GM13976 (cell line): Measurements from ENCODE around the gene ADPRM.
"Not testable (repeated sequence)": the region's sequence is repeated elsewhere in the genome, so short reads cannot be mapped to it uniquely, and the experiment has no call there.

Experiments used
- DNase-seq: peaks from one replicate; pipeline ENCODE4 v3.0.0; 2012; ENCODE audit warnings: low spot score
- in situ Hi-C: fragments of 300-500 bp; cut with MboI; formaldehyde crosslinking; loops from one replicate; pipeline ENCODE4 v1.12.0; 2022; ENCODE audit warnings: low sequenced_read_pairs, mixed read lengths, inconsistent platforms; ENCODE audit not compliant: unreplicated experiment
- TF ChIP-seq, protein P1 (sequence below): IDR thresholded peaks from 2 replicates; pipeline ENCODE4 v1.5.1; 2012; ENCODE audit warnings: borderline replicate concordance, mild to moderate bottlenecking; ENCODE audit not compliant: insufficient read depth; ENCODE audit errors: extremely low read depth, missing control alignments, control extremely low read depth

The ADPRM gene

DNA sequence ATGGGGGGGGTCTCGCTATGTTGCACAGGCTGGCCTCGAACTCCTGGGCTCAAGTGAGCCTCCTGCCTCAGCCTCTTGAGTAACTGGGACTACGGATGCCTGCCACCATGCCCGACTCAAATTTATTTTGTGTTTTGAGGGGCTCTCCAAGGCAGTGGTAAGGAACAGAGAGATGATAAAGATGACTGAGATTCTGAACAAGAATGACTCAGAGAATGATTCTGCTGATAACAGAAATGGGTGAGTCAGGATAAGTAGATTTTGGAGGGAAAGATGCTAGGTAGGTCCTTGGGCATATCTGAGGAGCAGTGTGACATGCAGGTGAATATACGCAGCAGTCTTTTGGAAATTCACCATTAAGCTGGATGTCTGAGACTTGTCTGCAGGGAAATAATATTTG lies 29.8 kb downstream of the ADPRM start:
- DNase-seq, result no peak
- TF ChIP-seq, protein P1, sequence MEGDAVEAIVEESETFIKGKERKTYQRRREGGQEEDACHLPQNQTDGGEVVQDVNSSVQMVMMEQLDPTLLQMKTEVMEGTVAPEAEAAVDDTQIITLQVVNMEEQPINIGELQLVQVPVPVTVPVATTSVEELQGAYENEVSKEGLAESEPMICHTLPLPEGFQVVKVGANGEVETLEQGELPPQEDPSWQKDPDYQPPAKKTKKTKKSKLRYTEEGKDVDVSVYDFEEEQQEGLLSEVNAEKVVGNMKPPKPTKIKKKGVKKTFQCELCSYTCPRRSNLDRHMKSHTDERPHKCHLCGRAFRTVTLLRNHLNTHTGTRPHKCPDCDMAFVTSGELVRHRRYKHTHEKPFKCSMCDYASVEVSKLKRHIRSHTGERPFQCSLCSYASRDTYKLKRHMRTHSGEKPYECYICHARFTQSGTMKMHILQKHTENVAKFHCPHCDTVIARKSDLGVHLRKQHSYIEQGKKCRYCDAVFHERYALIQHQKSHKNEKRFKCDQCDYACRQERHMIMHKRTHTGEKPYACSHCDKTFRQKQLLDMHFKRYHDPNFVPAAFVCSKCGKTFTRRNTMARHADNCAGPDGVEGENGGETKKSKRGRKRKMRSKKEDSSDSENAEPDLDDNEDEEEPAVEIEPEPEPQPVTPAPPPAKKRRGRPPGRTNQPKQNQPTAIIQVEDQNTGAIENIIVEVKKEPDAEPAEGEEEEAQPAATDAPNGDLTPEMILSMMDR, result no peak
- in situ Hi-C loops, result no loop called here

DNA sequence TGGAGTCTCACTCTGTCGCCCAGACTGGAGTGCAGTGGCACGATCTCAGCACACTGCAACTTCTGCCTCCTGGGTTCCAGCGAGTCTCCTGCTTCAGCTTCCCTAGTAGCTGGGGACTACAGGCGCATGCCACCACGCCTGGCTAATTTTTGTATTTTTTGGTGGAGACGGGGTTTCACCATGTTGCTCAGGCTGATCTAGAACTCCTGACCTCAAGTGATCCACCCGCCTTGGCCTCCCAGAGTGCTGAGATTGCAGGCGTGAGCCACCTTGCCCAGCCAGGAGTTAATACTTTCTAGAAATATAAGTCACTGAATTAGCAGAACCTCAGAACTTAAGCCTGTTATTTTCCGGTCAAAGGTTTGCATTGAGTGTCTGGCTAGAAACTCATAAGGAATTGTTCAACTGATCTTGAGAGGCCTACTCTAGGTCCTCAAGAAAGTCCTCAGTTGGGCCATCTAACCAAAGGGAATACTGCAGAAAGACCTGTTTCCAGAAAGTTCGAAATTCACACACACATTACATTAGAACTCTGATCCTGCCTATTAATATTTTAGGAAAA lies 31.0 kb downstream of the ADPRM start:
- in situ Hi-C loops, result no loop called here
- TF ChIP-seq, protein P1, result no peak
- DNase-seq, result no peak

DNA sequence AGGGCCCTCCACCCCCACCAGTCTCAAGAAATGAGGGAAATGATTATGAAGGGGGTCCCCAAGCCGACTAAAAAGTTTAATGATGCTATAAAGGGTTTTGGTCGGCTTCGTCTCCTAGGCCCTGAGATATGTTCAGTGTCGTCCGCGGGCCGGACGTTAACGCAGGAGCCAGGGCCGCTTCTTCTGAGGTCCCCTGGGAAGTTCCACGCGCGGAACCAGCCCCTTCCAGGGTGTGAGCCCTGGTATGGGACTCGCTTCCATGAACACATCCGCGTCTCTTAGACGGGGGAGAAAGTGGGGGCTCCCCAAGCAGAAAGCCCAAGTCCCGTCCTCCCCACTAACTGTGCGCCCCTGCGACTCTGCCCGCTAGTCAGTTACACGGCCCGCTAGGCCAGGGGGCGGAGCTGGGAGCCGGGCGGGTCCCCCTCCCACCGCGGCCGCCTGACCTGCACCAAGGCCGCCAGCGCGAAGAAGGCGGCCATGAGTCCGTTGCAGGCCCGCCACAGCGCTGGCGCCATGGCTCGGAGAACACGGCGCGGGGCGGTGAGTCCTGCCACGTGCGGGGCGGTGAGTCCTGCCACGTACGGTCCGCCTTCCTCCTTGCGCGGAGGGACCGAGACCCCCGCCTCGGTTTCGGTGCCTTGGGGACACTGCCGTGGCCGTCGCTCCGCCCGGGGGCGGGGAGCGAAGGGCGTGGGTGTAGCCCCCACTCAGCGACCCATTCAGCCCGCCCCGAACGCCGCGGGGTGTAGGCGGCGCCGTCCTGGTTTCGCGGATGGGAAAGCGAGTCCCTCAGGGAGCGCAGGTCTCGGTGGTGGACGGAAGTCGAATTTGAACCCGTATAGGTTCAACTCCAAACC lies 32.2 kb downstream of the ADPRM start, which contains the start of gene TMEM220:
Gene TMEM220 (minus strand): TSS at position 690 of the 860 bp plus-strand sequence. CDS start 172 bp downstream, at position 518.
- TF ChIP-seq, protein P1, result no peak
- in situ Hi-C loops, result no loop called here
- DNase-seq, result peak; percentile 74

DNA sequence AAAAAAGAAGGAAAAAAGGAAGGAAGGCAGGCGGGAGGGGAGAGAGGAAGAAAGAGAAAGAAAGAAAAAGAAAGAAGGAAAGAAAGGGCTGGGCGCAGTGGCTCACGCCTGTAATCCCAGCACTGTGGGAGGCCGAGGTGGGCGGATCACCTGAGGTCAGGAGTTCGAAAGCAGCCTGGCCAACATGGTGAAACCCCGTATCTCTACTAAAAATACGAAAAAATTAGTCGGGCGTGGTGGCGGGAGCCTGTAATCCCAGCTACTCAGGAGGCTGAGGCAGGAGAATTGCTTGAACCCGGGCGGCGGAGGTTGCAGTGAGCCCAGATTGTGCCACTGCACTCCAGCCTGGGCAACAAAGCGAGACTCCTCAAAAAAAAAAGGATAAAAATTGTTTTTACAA lies 32.9 kb downstream of the ADPRM start:
- in situ Hi-C loops, result not testable (repeated sequence)

DNA sequence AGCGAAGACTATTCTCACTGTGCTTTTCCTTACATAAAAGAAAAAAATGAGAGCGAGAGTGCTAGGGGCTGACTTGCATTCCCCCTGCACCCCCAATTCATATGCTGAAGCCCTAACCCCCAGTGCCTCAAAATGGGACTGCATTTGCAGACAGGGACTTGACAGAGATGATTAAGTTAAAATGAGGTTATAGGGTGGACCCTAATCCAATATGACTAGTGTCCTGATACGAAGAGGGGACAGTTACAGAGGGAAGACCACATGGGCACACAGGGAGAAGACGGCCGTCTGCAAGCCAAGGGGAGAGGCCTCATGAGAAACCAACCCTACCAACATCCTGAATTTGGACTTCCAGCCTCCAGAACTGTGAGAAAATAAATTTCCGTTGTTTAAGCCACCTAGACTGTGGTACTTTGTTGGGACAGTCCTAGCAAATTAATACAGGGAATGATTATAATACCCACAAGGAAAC lies 34.0 kb downstream of the ADPRM start:
- TF ChIP-seq, protein P1, result no peak
- in situ Hi-C loops, result no loop called here
- no peak for DNase-seq

More for the DNA sequence above, 32.9 kb downstream of the ADPRM start:
- DNase-seq, result not testable (repeated sequence)

DNA sequence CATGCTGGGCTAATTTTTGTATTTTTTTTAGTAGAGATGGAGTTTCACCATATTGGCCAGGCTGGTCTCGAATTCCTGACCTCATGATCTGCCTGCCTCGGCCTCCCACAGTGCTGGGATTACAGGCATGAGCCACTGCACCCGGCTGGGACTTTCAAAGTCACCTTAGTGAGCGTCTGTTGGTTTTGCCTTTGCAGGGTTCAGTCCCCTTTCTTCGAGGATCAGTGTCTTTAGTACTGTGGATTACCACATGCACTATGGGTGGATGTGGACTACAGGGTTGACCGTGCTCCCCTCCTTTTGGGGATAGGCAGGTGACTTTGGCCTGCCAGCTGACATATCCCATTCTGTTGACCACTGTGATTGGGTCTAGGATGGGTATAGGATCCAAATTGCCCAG lies 34.7 kb downstream of the ADPRM start:
- in situ Hi-C loops, DNase-seq: not testable (repeated sequence)

DNA sequence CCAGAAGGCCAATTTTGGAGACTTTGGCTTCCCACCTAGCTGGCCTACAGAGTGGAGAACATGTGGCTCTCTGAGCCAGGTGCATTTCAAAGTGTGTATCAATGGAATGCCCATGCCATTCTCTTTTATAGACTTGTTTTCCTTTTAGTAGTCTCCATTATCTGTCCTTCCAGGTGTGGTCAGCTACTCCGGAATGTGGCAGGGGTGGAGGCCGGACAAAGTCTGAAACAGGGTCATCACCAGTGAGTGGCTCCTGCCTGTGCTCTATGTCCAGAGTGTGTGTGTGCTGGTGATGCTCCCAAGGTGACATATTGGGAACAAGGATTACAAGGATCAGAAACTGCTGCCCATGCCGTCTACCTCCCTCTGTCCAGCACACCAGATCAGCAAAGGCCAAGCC lies 36.3 kb downstream of the ADPRM start:
- no peak for DNase-seq
- TF ChIP-seq, protein P1, result no peak
- in situ Hi-C loops, result no loop called here
